ENCODE measurements around the gene GARRE1. TPM values are rescaled to one million over a fixed set of nuclear protein-coding genes. Genes with fewer than 3 reads are reported as not detected.
"Not testable (repeated sequence)": the region's sequence is repeated elsewhere in the genome, so short reads cannot be mapped to it uniquely, and the experiment has no call there.

GARRE1 gene
- total RNA-seq, 3 donors from 2014 or later: 8.1 to 8.9 (median 8.4) TPM

- H3K27me3 Mint-ChIP-seq (ENCODE audit: low read depth); DNase-seq; H3K4me3 Mint-ChIP-seq; ATAC-seq; H3K9me3 Mint-ChIP-seq: not testable (repeated sequence)
- Mint-ChIP-seq H3K36me3 (ENCODE audit: insufficient read depth) (peaks cover 15% of the 10 kb centered on the region), H3K4me1 (ENCODE audit: low read depth) (peaks cover 28% of the 10 kb centered on the region)
These were observed 27.1 kb downstream of the GARRE1 start for GRCh38 chr19:34281444-34281843.

GRCh38 chr19:34282611-34283519, 28.5 kb downstream of the GARRE1 start:
- no peaks in the 10 kb centered on the region for H3K27me3 Mint-ChIP-seq (ENCODE audit: low read depth)
- H3K9me3 Mint-ChIP-seq: no peaks in the 10 kb centered on the region
- peaks cover 19% of the 10 kb centered on the region for H3K36me3 Mint-ChIP-seq (ENCODE audit: insufficient read depth)
- ATAC-seq (no peak), DNase-seq (no peak)
- H3K4me3 Mint-ChIP-seq: no peak overlapping the region
- H3K4me1 Mint-ChIP-seq (ENCODE audit: low read depth): peaks cover 20% of the 10 kb centered on the region

- Mint-ChIP-seq H3K27me3 (ENCODE audit: low read depth) (no peaks in the 10 kb centered on the region), H3K4me3 (no peak overlapping the region), H3K36me3 (ENCODE audit: insufficient read depth) (peaks cover 20% of the 10 kb centered on the region), H3K4me1 (ENCODE audit: low read depth) (peaks cover 22% of the 10 kb centered on the region), H3K9me3 (no peaks in the 10 kb centered on the region)
- no peak for ATAC-seq
- no peak for DNase-seq
These were observed 30.2 kb downstream of the GARRE1 start for GRCh38 chr19:34284505-34284904.

GRCh38 chr19:34287662-34288140, 33.3 kb downstream of the GARRE1 start:
- H3K9me3 Mint-ChIP-seq: no peaks in the 10 kb centered on the region
- DNase-seq (no peak), ATAC-seq (no peak)
- peaks cover 13% of the 10 kb centered on the region for H3K36me3 Mint-ChIP-seq (ENCODE audit: insufficient read depth)
- peaks cover 18% of the 10 kb centered on the region for H3K4me1 Mint-ChIP-seq (ENCODE audit: low read depth)
- no peaks in the 10 kb centered on the region for H3K27me3 Mint-ChIP-seq (ENCODE audit: low read depth)
- no peak overlapping the region for H3K4me3 Mint-ChIP-seq

DNA sequence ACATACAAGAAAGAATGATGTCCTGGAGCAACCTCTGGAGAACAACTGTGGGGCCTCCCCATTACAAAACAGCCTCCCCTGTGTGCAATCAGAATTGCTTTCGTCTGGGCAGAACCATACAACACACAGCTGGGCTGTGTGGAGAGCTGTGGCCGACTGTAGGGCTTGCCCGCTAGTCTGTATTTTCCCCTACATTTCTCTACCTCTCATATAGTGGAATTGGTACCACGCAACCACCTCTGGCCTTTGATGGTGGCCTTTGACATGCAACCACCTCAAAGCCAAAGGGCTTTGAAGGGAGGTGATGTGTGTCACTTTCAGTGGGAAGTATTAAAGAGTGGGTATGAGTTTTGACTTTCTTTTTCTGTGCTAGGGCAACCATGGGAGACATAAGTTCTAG, 34.0 kb downstream of the GARRE1 start:
- H3K4me3 Mint-ChIP-seq: no peak overlapping the region
- ATAC-seq (peak; percentile 59 to 70), DNase-seq (no peak)
- peaks cover 11% of the 10 kb centered on the region for H3K36me3 Mint-ChIP-seq (ENCODE audit: insufficient read depth)
- no peaks in the 10 kb centered on the region for H3K27me3 Mint-ChIP-seq (ENCODE audit: low read depth)
- no peaks in the 10 kb centered on the region for H3K9me3 Mint-ChIP-seq
- H3K4me1 Mint-ChIP-seq (ENCODE audit: low read depth): peaks cover 12% of the 10 kb centered on the region

DNA sequence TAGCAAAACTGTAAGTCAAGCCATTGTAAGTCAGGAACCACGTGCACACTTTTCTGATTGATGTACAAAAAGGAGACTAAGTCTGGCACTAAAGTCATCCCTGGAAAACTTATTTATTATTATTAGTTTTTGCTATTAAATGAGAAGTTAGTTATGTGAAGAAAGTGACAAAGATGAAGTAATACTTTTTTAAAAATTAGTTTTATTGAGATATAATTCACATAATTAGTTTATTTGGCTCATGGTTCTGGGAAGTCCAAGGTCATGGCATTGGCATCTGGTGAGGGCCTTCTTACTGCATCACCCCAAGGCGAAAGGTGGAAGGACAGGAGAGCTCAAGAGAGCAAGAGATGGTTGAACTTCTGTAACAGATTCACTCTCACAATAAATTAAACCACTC, 36.9 kb downstream of the GARRE1 start:
- no peak overlapping the region for H3K4me3 Mint-ChIP-seq
- ATAC-seq (no peak), DNase-seq (no peak)
- H3K4me1 Mint-ChIP-seq (ENCODE audit: low read depth): peaks cover 10% of the 10 kb centered on the region
- H3K36me3 Mint-ChIP-seq (ENCODE audit: insufficient read depth): peaks cover 8% of the 10 kb centered on the region
- no peaks in the 10 kb centered on the region for H3K9me3 Mint-ChIP-seq
- no peaks in the 10 kb centered on the region for H3K27me3 Mint-ChIP-seq (ENCODE audit: low read depth)

GRCh38 chr19:34295103-34295502, 40.7 kb downstream of the GARRE1 start:
- H3K4me3 Mint-ChIP-seq: no peak overlapping the region
- no peaks in the 10 kb centered on the region for H3K9me3 Mint-ChIP-seq
- H3K4me1 Mint-ChIP-seq (ENCODE audit: low read depth): peaks cover 1% of the 10 kb centered on the region
- peaks cover 5% of the 10 kb centered on the region for H3K36me3 Mint-ChIP-seq (ENCODE audit: insufficient read depth)
- DNase-seq (no peak), ATAC-seq (no peak)
- H3K27me3 Mint-ChIP-seq (ENCODE audit: low read depth): no peaks in the 10 kb centered on the region

DNA sequence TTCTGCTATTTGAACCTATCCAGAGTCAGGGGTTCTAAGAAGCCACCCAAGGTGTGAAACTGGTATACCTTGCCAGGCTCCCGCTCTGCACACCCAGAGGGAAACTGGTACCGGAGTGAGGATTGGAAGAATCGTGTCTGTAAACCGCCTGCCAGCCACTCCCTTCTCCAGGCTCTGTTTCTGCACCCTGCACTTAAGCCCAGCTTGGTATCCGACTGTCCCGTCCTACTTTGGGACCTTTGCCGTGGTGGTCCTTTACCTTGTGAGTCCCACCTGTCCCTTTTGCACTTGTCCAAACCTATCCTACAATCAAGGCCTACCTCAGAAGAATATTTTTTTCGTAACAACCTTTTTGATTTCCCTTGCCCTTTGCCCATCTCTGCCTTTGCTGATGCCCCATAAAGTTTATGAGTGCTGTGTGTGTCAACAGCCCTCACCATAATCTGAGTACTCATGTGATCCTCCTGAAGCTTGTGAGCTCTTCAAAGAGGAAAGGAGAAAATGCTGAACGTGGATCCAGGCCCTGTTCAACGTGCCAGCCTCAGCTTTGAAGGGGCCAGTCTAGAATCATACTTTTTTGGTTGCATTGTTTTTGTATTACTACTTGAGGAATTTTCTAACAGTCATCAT, 44.7 kb downstream of the GARRE1 start:
- no peak for DNase-seq
- H3K4me1 Mint-ChIP-seq (ENCODE audit: low read depth): peaks cover 5% of the 10 kb centered on the region
- H3K27me3 Mint-ChIP-seq (ENCODE audit: low read depth): no peaks in the 10 kb centered on the region
- no peak overlapping the region for H3K4me3 Mint-ChIP-seq
- ATAC-seq: no peak
- H3K9me3 Mint-ChIP-seq: no peaks in the 10 kb centered on the region
- peaks cover 10% of the 10 kb centered on the region for H3K36me3 Mint-ChIP-seq (ENCODE audit: insufficient read depth)

- Mint-ChIP-seq H3K4me3 (no peak overlapping the region), H3K9me3 (no peaks in the 10 kb centered on the region), H3K36me3 (ENCODE audit: insufficient read depth) (peaks cover 10% of the 10 kb centered on the region), H3K27me3 (ENCODE audit: low read depth) (no peaks in the 10 kb centered on the region), H3K4me1 (ENCODE audit: low read depth) (peaks cover 5% of the 10 kb centered on the region)
- ATAC-seq (no peak), DNase-seq (no peak)
These were observed 45.2 kb downstream of the GARRE1 start for GRCh38 chr19:34299576-34299975.

DNA sequence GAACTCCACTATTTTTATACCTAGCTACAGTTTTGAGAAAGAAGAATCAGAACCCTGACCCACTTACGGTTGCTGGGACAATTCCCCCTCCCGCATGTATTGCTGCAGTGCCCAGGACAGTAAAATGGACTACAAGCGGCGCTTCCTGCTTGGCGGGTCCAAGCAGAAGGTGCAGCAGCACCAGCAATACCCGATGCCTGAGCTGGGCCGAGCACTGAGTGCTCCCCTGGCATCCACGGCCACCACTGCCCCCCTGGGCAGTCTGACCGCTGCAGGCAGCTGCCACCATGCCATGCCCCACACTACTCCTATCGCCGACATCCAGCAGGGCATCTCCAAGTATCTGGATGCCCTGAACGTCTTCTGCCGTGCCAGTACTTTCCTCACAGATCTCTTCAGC, 46.0 kb downstream of the GARRE1 start:
- H3K4me3 Mint-ChIP-seq: no peak overlapping the region

GRCh38 chr19:34300962-34301361, 46.6 kb downstream of the GARRE1 start:
- Mint-ChIP-seq H3K9me3 (no peaks in the 10 kb centered on the region), H3K36me3 (ENCODE audit: insufficient read depth) (peaks cover 16% of the 10 kb centered on the region), H3K27me3 (ENCODE audit: low read depth) (no peaks in the 10 kb centered on the region), H3K4me1 (ENCODE audit: low read depth) (peaks cover 9% of the 10 kb centered on the region), H3K4me3 (no peak overlapping the region)
- ATAC-seq (no peak), DNase-seq (no peak)

More for the DNA sequence above, 46.0 kb downstream of the GARRE1 start:
- no peak for ATAC-seq
- Mint-ChIP-seq H3K4me1 (ENCODE audit: low read depth) (peaks cover 5% of the 10 kb centered on the region), H3K27me3 (ENCODE audit: low read depth) (no peaks in the 10 kb centered on the region), H3K36me3 (ENCODE audit: insufficient read depth) (peaks cover 15% of the 10 kb centered on the region), H3K9me3 (no peaks in the 10 kb centered on the region)
- DNase-seq: no peak

Other genes starting within 250 kb of the GARRE1 start
- gene LSM14A, start 82.0 kb upstream of the GARRE1 start, total RNA-seq: 100 to 1,000 TPM; 126 to 134 (median 129) TPM
- gene GPI, start 110.6 kb downstream of the GARRE1 start, total RNA-seq: 100 to 1,000 TPM; 383 to 449 (median 421) TPM
- gene PDCD2L, start 149.8 kb downstream of the GARRE1 start, total RNA-seq: 10 to 100 TPM; 55.9 to 65.0 (median 63.5) TPM
- gene UBA2, start 173.8 kb downstream of the GARRE1 start, total RNA-seq: 100 to 1,000 TPM; 182 to 194 (median 194) TPM
- gene WTIP, start 227.2 kb downstream of the GARRE1 start, total RNA-seq: under 1 TPM; 0.38 to 0.98 (median 0.63) TPM

All from activated T-cell treated with anti-CD3 and anti-CD28 coated beads, Interleukin-2, amount 50 U/mL, for 4 hours (primary cell).